ENCODE measurements around the gene HEG1.

HEG1 gene

GRCh38 chr3:125073390-125073905, 17.7 kb upstream of the HEG1 start:
- TF ChIP-seq CTCF (IDR thresholded peaks at IDR 0.05; ENCODE audit: unreplicated experiment in 3 of 3): no peak
- H3K27ac Mint-ChIP-seq: no peak overlapping the region
- no peaks in the 10 kb centered on the region for H3K9me3 Mint-ChIP-seq
- H3K4me3 Mint-ChIP-seq: no peak overlapping the region
- no peaks in the 10 kb centered on the region for H3K36me3 Mint-ChIP-seq (ENCODE audit: low read depth)
- peaks cover 3% of the 10 kb centered on the region for H3K27me3 Mint-ChIP-seq (ENCODE audit: low read depth)
- no peaks in the 10 kb centered on the region for H3K4me1 Mint-ChIP-seq

- Mint-ChIP-seq H3K4me3 (no peak overlapping the region), H3K4me1 (no peaks in the 10 kb centered on the region), H3K27ac (no peak overlapping the region), H3K36me3 (ENCODE audit: low read depth) (no peaks in the 10 kb centered on the region), H3K9me3 (no peaks in the 10 kb centered on the region), H3K27me3 (ENCODE audit: low read depth) (peaks cover 9% of the 10 kb centered on the region)
- no peak for TF ChIP-seq CTCF (IDR thresholded peaks at IDR 0.05; ENCODE audit: unreplicated experiment in 3 of 3)
These were observed 17.1 kb upstream of the HEG1 start for GRCh38 chr3:125072749-125073389.

- Mint-ChIP-seq H3K36me3 (ENCODE audit: low read depth) (no peaks in the 10 kb centered on the region), H3K4me3 (no peak overlapping the region), H3K27ac (no peak overlapping the region), H3K4me1 (no peaks in the 10 kb centered on the region), H3K27me3 (ENCODE audit: low read depth) (peaks cover 9% of the 10 kb centered on the region), H3K9me3 (no peaks in the 10 kb centered on the region)
- TF ChIP-seq CTCF (IDR thresholded peaks at IDR 0.05; ENCODE audit: unreplicated experiment in 3 of 3): no peak
These were observed 16.5 kb upstream of the HEG1 start for GRCh38 chr3:125072301-125072700.

GRCh38 chr3:125069968-125070745, 14.4 kb upstream of the HEG1 start:
- H3K9me3 Mint-ChIP-seq: no peaks in the 10 kb centered on the region
- H3K27me3 Mint-ChIP-seq (ENCODE audit: low read depth): peaks cover 6% of the 10 kb centered on the region
- H3K27ac Mint-ChIP-seq: no peak overlapping the region
- no peak for TF ChIP-seq CTCF (IDR thresholded peaks at IDR 0.05; ENCODE audit: unreplicated experiment in 3 of 3)
- H3K4me3 Mint-ChIP-seq: no peak overlapping the region
- no peaks in the 10 kb centered on the region for H3K36me3 Mint-ChIP-seq (ENCODE audit: low read depth)
- H3K4me1 Mint-ChIP-seq: no peaks in the 10 kb centered on the region

GRCh38 chr3:125069452-125069851, 13.7 kb upstream of the HEG1 start:
- no peaks in the 10 kb centered on the region for H3K36me3 Mint-ChIP-seq (ENCODE audit: low read depth)

More at GRCh38 chr3:125069452-125069851, 13.7 kb upstream of the HEG1 start:
- no peaks in the 10 kb centered on the region for H3K4me1 Mint-ChIP-seq
- no peak overlapping the region for H3K27ac Mint-ChIP-seq
- peaks cover 6% of the 10 kb centered on the region for H3K27me3 Mint-ChIP-seq (ENCODE audit: low read depth)
- H3K9me3 Mint-ChIP-seq: peaks cover 2% of the 10 kb centered on the region
- TF ChIP-seq CTCF (IDR thresholded peaks at IDR 0.05; ENCODE audit: unreplicated experiment in 3 of 3): no peak
- no peak overlapping the region for H3K4me3 Mint-ChIP-seq
